HG02623 (cell line): ENCODE measurements around the gene TMEM222.
"Not testable (repeated sequence)": the region's sequence is repeated elsewhere in the genome, so short reads cannot be mapped to it uniquely, and the experiment has no call there.

Experiments
- ATAC-seq: cut with Tn5 transposase; IDR thresholded peaks from one replicate; pipeline ENCODE4 v1.9.1; 2021; ENCODE audit warnings: moderate library complexity; ENCODE audit not compliant: unreplicated experiment

Gene TMEM222

DNA sequence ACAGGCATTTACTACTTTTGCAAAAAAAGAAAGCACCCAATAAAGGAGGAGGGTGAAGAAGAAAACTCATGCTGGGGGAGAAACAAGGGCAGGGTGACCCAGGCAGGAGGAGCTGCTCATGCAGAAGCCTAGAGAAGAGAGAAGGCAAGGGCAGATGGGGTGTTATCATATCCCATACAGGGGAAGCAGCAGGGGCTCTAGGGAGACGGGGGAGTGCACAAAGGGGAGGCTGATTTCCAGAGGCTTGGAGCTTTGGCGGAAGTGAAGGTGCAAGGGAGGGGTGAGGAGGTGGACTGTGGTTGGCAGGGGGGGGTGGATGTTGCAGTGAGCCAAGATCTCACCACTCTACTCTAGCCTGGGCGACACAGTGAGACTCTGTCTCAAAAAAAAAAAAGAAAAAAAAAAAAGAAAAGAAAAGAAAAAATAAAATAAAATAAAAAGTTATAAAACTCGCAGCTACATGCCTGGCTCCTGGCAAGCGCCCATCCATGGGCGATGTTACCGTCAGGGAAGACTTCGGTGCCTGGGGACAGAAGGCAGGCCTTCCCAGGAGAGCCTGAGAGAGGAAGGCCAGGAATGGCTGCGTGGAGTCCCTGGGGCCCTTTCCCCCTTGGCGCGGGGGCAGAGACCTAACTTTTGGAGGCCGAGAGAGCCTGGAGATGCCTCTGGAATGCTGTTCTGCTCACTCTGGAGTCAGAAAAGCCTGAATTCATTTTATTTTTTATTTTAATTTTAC, 56.0 kb downstream of the TMEM222 start:
- ATAC-seq: no peak

- no peak for ATAC-seq
Observed at GRCh38 chr1:27379564-27380122, 57.7 kb downstream of the TMEM222 start.

GRCh38 chr1:27380224-27380623, 58.3 kb downstream of the TMEM222 start:
- ATAC-seq: no peak

- ATAC-seq: no peak
Observed at GRCh38 chr1:27380766-27381733, 59.1 kb downstream of the TMEM222 start.

GRCh38 chr1:27381969-27382762, 60.2 kb downstream of the TMEM222 start:
- no peak for ATAC-seq

DNA sequence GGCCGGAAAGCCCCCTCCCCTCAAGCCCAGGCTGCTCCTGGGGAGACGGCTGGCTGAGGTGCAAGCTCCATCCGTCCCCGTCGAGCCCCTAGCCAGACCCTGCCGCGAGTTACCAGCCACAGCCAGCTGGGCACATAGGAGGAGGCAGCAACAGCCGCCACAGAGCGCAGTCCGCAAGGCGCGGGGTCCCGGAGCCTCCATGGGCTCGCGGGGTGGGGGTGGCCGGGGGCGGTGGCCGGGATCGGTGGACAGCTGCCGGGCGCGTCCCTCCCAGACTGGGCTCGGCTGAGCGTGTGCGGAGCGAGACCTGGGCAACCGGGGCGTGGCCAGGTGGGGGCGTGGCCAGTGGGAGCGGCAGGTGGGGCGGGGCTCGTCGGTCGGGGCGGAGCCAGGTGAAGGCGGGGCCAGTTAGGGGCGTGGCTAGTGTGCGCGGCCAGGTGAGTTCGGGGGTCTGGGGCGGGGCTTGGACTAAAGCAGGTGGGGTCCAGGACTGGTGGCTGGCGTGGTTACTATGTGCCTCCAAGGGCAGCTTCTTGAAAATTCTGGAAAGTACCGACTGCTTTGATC, 61.2 kb downstream of the TMEM222 start, which contains the start of gene CD164L2:
Gene CD164L2 (minus strand): TSS at position 295 of the 567 bp plus-strand sequence. CDS start 94 bp downstream, at position 201.
- ATAC-seq: no peak

- ATAC-seq: no peak
Observed at GRCh38 chr1:27383661-27384060, 61.7 kb downstream of the TMEM222 start.

GRCh38 chr1:27384797-27385196, 62.8 kb downstream of the TMEM222 start:
- ATAC-seq: not testable (repeated sequence)
